ENCODE measurements around the gene TMEM229B.

The TMEM229B gene

DNA sequence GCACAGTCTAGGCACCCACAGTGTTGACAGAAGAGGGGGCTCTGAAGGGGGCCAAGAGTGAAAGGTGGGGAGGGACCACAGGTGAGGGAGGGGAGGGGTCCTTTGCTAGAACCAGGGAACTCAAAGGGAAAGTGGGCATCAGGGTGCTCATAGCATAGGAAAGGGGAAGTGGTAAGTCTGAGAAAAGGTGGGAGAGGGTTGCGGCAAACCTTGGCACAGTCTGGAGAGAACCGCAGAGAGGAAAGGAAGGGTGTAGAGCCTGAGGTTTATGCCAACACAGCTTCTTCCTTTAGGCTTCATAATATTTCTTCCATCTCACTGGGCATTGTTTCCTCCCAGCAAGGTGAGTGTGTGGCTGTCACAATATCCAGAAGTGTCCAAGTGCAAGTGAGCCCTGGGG is 65.1 kb downstream of the TMEM229B start:
- TF ChIP-seq EP300 (IDR thresholded peaks at IDR 0.05; ENCODE audit: borderline replicate concordance) (no peak), FOXM1 (IDR thresholded peaks at IDR 0.05; ENCODE audit: borderline replicate concordance, low read depth) (no peak), TAF1 (IDR thresholded peaks at IDR 0.05; ENCODE audit: low read depth) (no peak), RAD21 (IDR thresholded peaks at IDR 0.05; ENCODE audit: low read depth) (no peak), CEBPB (IDR thresholded peaks at IDR 0.05) (no peak), ZBTB7A (IDR thresholded peaks at IDR 0.05; ENCODE audit: low read depth) (no peak), TEAD4 (IDR thresholded peaks at IDR 0.05) (no peak), TCF12 (IDR thresholded peaks at IDR 0.05; ENCODE audit: low read depth) (no peak), YY1 (IDR thresholded peaks at IDR 0.05; ENCODE audit: low read depth) (no peak)
- TF ChIP-seq, protein P1, sequence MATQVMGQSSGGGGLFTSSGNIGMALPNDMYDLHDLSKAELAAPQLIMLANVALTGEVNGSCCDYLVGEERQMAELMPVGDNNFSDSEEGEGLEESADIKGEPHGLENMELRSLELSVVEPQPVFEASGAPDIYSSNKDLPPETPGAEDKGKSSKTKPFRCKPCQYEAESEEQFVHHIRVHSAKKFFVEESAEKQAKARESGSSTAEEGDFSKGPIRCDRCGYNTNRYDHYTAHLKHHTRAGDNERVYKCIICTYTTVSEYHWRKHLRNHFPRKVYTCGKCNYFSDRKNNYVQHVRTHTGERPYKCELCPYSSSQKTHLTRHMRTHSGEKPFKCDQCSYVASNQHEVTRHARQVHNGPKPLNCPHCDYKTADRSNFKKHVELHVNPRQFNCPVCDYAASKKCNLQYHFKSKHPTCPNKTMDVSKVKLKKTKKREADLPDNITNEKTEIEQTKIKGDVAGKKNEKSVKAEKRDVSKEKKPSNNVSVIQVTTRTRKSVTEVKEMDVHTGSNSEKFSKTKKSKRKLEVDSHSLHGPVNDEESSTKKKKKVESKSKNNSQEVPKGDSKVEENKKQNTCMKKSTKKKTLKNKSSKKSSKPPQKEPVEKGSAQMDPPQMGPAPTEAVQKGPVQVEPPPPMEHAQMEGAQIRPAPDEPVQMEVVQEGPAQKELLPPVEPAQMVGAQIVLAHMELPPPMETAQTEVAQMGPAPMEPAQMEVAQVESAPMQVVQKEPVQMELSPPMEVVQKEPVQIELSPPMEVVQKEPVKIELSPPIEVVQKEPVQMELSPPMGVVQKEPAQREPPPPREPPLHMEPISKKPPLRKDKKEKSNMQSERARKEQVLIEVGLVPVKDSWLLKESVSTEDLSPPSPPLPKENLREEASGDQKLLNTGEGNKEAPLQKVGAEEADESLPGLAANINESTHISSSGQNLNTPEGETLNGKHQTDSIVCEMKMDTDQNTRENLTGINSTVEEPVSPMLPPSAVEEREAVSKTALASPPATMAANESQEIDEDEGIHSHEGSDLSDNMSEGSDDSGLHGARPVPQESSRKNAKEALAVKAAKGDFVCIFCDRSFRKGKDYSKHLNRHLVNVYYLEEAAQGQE (IDR thresholded peaks at IDR 0.05; ENCODE audit: low read depth) = no peak
- TF ChIP-seq, protein P2, sequence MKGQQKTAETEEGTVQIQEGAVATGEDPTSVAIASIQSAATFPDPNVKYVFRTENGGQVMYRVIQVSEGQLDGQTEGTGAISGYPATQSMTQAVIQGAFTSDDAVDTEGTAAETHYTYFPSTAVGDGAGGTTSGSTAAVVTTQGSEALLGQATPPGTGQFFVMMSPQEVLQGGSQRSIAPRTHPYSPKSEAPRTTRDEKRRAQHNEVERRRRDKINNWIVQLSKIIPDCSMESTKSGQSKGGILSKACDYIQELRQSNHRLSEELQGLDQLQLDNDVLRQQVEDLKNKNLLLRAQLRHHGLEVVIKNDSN (IDR thresholded peaks at IDR 0.05) = no peak

DNA sequence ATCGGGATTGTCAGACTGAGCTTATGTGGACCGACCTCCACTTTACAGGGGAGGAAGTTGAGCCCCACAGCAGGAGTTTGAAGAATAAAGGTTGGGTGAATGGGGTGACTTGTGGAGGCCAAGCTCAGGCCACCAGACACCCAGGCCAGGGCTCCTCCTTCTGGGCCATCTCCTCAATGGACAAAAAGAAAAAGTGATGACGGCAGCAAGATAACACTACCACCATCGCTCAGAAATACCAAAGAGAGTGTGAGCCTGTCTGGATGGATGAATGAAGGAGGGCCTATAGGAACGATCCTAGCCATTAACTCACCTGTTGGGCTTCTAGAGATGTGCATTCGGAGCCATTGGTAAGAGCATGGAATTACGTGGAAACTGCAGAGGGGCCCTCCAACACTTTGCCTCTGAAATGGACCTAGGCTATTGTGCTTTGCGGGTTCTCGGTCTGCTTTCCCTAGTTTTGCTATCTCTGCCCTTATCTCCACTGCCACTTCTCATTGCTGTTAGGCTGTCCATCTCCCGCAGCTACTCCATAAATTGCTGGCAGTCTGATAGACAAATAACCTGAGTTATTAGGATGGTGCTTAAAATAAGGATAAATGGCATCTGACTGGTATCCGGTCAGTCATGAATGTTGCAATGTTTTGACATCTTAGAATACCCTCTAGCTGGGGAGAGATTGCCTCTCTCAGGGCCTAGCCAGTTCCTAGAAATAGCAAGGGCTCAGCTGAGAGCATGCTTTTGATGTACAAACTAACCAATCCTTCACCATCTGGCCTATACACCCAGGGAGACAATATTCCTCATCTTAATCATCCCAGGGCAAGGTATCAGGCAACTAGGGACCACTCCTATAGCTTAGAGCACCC is 66.9 kb downstream of the TMEM229B start:
- TF ChIP-seq, protein P1 (IDR thresholded peaks at IDR 0.05; ENCODE audit: low read depth) = no peak
